ENCODE results near the gene C1QL3.

DNA sequence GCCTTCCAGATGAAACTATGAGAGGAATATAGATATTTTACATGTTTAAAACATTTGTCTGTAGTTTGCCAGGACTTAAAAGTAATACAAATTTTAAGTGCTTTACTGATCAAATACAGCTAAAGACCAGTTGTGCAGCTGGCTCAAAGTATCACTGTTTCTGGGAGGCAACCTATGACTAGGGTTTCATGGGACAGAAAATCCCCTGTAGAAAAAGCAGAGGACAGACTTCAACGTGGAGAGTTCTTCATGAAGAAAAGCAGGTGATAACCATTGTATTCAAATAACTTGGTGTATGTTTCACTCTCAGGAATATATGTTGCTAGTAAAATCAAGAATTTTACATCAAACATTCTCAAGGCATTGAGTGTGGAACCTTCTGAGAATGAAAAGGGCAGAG, 43.9 kb downstream of the C1QL3 start:
- no peak for TF ChIP-seq YY1 (IDR thresholded peaks at IDR 0.05; ENCODE audit: insufficient read depth, insufficient read length)
- no peak for TF ChIP-seq ZNF274 (IDR thresholded peaks at IDR 0.05; ENCODE audit: low read depth, low read length)
- TF ChIP-seq SUZ12 (IDR thresholded peaks at IDR 0.05; ENCODE audit: extremely low read depth, insufficient read depth, insufficient read length): no peak

Data from NT2/D1 (cell line).